ENCODE measurements around the gene COL4A3.
A peak's percentile ranks its signal among the peaks of the same experiment; 100 is the strongest.
"Not testable (repeated sequence)": the region's sequence is repeated elsewhere in the genome, so short reads cannot be mapped to it uniquely, and the experiment has no call there.

Gene COL4A3

DNA sequence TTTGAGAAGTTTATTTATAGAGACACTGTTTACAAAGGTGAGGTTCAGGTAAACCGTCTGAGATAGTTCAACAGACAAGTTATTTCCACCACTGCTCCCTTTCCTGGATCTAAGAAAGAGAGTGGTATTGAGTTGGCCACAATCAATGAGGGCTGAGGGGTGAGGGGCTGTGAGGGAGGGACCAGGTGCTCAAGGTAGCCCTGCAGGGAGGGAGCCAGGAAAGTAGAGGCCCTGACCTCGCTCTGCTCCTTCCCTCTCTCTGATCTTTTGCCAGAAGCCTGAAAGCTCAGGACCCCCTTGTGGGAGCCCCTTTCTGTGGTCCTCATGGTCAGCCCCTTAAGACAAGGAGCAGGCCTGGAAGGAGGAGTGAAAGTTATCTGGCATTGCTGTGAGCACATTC lies 29.8 kb downstream of the COL4A3 start:
- DNase-seq, result no peak
- in situ Hi-C loops (cut with MboI; ENCODE audit: low pct_unique_long_range_greater_than_20kb, low sequenced_read_pairs), result no loop called here

DNA sequence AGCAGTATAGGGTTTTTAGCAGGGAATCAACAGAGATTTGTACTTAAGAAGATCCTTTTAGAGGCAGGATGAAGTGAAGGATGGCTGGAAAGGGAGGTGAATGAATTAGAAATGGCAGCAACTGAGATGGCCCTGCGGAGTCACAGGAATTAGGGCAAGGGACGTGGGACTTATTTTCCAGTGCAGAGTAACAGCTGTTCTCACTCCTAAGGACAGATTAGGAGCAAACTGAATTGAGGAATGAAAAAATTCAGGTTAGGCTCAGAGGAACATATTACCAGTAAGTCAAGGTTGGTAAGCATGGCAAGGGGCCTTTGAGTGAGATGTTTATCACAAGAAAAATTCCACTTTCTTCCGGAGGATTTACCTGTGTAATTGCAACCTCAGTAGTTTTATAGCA lies 34.4 kb downstream of the COL4A3 start:
- DNase-seq, result no peak
- in situ Hi-C loops (cut with MboI; ENCODE audit: low pct_unique_long_range_greater_than_20kb, low sequenced_read_pairs), result no loop called here

DNA sequence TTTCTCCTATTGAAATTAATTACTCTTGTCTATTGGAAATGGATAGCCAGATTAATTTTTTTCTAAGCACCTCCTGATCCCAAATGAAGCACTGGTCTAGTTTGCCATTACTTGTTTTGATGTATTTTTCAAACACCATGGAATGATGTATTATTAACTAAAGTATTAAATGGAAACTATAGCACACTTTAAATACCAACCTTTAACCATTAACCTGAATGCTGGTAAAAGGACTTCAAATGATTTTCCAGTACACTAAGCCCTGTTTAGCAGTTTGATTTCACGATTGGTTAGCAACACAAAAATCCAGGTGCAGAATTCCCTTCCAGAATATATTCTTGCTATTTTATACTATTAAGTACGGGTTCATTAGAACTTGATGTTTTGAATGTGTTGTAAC lies 37.3 kb downstream of the COL4A3 start:
- in situ Hi-C loops (cut with MboI; ENCODE audit: low pct_unique_long_range_greater_than_20kb, low sequenced_read_pairs), result no loop called here
- DNase-seq, result no peak

DNA sequence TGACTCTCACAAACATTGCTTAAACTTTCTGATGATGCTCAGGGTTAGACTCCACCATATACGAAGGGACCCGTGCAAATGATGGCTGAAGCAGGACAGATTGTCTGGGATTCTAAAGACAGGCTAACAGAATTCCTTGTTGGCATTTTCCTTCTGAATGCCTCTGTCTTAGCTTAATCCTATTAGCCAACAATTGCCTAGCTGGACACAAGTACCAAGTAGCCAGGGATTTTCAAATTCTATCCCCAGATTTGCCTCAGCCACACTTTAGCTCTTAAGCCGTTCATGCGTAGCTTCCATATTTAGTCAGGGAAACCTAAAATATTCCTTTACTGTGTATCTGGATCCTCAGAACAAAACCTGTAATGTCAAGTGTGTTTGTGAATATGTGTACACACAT lies 40.0 kb downstream of the COL4A3 start:
- DNase-seq, result no peak
- in situ Hi-C loops (cut with MboI; ENCODE audit: low pct_unique_long_range_greater_than_20kb, low sequenced_read_pairs), result no loop called here

DNA sequence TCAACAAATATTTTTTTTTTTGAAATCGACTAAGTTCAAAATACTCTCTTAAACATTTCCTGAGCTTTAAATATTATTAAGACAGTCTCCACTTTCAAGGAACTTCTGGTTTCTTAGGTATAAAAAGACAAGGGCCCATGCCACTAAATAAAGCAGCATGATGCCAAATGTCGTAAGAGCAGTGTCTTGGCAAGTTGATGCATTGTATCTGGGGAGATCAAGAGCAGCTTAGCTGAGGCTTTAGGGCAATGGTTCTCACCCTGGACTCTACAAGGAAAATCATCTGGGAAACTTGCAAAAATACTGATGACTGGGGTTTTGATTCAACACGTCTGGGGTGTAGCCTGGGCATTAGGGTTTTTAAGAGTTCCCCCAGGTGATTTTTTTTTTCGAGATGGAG lies 41.3 kb downstream of the COL4A3 start:
- in situ Hi-C loops (cut with MboI; ENCODE audit: low pct_unique_long_range_greater_than_20kb, low sequenced_read_pairs), result no loop called here
- no peak for DNase-seq

DNA sequence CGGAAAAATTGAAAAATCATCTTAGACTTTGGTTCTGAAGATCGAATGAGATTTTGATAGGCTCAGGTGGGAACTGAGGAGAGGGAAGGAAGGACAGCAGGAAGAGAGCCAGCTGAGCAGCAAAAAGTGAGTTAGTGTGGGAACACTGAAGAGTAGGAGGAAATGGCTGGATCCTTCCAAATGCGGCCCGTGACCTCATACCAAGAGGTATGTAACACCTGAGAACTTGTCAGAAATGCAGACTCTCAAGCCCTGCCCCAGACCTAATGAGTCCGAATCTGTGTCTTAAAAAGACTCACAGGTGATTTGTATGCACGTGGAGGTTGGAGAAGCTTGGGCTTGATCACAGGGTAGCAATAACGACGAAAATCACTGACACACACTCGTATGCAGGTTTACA lies 42.0 kb downstream of the COL4A3 start:
- in situ Hi-C loops (cut with MboI; ENCODE audit: low pct_unique_long_range_greater_than_20kb, low sequenced_read_pairs), result no loop called here
- no peak for DNase-seq

DNA sequence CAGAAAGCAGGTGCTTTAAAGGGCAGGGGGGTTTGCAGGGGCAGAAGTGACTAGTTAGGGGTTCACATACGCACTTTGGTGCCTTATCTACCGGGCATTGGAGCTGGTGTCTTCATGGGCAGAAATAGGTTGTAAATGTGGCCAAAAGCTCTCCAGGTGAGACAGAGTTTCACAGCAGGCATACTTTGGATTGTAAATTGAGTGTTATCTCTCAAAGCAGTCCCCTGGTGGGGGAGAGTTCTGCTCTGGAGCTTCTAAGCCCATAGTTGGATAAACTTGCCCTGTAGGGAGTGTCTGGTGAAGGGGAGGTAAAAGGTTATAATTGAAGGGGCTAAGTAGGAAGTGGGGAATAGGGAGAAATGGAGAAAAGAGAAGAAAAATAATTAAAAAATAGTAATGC lies 43.1 kb downstream of the COL4A3 start:
- DNase-seq, result no peak
- in situ Hi-C loops (cut with MboI; ENCODE audit: low pct_unique_long_range_greater_than_20kb, low sequenced_read_pairs), result no loop called here

DNA sequence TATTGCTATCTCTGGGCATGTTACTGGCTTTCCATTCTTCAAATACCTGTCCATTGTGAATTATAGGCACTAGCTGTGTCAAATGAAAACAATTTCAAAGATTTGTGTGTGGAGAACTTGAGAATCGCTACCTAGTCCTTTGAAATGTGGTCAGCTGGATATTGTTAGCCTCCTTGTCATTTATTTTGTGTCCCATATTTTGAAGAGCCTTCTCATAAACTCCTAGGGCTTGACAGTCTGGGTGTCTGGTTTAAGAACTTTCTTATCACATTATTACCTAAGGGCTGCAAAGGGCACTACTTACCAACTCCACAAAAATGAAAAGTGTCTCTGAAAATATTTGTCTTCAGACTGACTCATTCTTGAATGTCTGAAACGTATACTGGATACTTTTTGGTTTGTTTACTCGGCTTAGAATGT lies 50.2 kb downstream of the COL4A3 start:
- DNase-seq, result no peak
- in situ Hi-C loops (cut with MboI; ENCODE audit: low pct_unique_long_range_greater_than_20kb, low sequenced_read_pairs), result no loop called here

DNA sequence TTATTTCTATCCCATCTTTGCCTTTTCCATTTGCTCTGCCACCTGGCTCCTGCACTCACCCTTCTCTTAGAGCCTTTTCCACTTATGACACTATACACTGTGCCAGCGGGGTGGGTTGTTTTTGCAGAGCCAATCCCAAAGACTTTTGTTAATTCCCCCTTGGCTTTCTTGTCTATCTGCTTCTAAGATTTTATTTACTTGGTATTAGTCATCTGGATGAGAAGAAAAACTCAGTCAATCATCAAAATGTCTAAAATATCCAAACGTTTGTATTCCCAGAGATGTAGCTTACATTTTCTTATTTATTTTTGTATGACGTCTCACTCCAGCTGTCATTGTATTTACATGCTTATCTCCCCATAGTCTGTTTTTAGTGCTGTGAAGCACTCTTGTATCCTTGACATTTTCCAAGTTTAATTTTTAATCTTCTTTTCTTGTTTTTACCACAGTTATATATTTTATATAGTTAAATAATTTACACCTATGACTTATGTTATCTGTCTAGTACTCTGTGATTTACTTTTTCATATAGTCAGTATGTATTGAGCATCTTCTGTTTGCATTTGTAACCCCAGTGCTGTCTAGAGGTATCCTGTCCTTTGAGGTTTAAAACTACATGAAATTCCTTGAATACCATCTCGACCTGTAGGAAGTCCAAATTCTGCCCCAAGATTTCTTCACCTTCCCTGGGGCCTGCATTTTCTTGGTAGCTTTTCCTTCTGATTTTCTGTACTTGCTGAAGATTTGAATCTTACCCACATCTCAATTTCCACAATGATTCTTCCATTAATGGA lies 55.1 kb downstream of the COL4A3 start:
- no peak for DNase-seq
- in situ Hi-C loops (cut with MboI; ENCODE audit: low pct_unique_long_range_greater_than_20kb, low sequenced_read_pairs), result no loop called here

DNA sequence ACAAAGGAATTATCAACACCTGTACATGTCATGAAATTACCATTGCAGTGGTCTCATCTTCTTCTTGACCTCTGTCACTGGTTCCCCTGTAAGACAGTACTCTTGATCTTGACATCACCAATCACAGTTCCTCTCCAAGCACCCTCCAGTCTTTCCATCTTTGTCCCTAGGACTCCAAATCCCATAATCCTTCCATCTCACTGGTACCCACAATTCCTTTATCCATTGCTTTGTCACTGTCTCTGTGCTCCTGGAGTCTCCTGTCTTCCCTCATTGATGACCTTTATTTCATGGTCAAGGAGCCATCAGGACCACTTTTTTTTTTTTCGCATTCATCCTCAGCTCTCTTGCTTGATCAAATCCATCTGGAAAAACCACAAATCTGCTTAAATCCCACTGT lies 56.7 kb downstream of the COL4A3 start:
- no peak for DNase-seq
- in situ Hi-C loops (cut with MboI; ENCODE audit: low pct_unique_long_range_greater_than_20kb, low sequenced_read_pairs), result no loop called here

DNA sequence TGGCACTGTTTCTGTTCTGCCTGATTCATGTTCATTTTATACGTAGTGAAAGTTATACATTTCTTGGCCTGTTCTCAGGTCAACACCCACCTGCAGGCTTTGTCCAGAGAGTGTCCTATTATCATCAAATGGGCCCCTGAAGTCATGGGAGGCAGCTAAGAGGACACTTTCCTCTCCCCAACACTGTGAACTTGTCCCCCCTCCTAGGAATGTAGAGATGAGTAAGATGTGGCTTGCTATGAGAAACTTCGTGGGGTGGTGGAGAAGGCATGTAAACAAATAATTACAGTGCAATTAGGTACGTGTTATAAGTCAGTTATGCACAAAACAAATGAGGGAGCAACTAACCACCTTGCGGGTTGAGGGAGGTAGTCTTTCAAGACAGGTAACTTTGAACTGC lies 57.9 kb downstream of the COL4A3 start:
- in situ Hi-C loops (cut with MboI; ENCODE audit: low pct_unique_long_range_greater_than_20kb, low sequenced_read_pairs), result no loop called here
- no peak for DNase-seq

DNA sequence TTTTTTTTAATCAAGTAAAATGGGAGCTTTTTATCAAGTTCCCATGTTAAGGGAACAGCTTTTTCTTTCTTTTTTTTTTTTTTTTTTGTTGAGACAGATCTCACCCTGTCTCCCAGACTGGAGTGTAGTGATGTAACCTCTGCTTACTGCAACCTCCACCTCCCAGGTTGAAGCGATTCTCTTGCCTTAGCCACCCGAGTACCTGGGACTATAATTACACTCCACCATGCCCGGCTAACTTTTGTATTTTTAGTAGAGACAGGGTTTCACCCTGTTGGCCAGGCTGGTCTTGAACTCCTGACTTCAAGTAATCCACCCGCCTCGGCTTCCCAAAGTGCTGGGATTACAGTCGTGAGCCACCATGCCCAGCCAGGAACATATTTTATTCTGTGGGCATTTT lies 61.2 kb downstream of the COL4A3 start:
- in situ Hi-C loops (cut with MboI; ENCODE audit: low pct_unique_long_range_greater_than_20kb, low sequenced_read_pairs); DNase-seq: not testable (repeated sequence)

DNA sequence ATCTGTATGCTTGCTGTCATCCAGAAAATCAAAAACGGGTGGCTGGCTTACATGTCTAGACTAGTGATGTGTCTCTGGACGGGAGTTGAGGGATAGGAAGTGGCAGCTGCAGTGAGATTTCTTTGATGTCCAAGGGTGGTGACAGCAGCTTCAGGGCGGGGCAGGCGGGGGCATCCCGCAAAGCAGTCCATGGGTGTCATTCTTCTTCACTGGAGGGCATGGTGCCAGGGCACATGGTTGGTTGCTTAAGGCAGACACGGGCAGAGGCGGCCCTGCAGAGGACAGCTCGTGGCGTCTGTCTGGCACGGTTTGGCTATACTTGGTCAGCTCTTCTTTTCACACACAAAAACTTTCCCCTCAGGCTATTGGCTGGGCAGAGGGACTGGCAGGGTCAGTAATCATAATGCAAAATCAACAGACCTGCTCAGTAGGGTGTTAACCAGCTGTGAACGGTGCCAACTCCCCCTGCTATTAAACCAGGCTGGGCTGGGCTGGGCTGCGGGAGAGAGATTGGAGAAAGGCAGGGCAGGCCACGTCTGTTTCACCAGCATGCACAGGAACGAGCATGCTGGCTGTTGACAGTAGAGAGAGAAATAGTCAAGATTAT lies 63.7 kb downstream of the COL4A3 start:
- in situ Hi-C loops (cut with MboI; ENCODE audit: low pct_unique_long_range_greater_than_20kb, low sequenced_read_pairs), result no loop called here
- DNase-seq, result no peak

DNA sequence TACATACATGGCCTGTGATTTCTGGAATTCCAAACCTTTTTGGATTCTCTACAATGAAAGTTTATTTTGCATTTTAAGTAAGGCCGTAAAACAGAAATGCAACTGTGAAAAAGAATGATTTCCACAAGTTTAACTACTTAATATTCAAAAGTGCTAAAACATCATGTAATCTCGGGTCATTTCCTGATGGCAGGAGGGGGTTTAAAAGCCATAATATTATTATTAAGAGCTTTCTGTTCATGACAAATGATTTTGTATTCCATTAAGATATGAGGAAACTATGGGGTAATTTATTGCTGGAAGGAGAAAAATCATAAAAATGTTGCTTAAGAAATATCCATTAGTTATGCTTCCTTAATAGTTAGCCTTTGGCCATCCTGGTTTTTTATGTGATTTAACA lies 65.7 kb downstream of the COL4A3 start:
- in situ Hi-C loops (cut with MboI; ENCODE audit: low pct_unique_long_range_greater_than_20kb, low sequenced_read_pairs), result no loop called here
- DNase-seq, result no peak

DNA sequence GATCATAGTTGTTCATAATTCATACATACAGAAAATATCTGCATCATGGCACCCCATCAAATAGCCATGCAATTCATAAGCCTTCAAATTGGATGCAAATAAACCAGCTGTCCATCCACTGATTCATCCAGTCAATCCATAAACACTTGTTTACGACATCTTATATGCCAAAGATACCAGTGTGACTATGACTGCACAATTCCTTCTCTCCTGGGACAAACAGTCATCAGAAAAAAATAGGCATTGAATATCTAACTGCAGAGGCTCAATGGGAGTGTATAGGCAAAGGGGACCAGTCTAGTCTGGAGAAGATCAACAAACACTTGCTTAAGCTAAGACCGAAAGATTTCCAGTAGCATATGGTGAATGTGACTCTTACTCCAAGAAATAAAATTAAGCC lies 70.0 kb downstream of the COL4A3 start:
- in situ Hi-C loops (cut with MboI; ENCODE audit: low pct_unique_long_range_greater_than_20kb, low sequenced_read_pairs), result no loop called here
- DNase-seq, result no peak

DNA sequence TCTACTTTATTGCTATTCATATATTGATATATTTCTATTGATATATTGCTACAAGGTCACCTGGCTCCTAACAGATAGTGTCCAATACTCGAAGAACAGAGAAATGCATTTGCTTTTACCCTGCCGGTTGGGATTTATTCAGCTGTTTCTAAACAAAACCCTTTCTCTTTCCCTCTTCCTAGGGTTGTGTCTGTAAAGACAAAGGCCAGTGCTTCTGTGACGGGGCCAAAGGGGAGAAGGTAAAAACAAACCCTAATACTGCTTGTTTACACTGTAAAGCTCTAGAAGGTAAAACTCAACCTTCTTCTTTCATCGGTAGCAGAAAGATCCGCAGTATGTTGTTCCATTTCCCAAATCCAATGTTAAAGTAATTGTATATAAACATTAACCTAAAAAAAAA lies 73.4 kb downstream of the COL4A3 start:
- in situ Hi-C loops (cut with MboI; ENCODE audit: low pct_unique_long_range_greater_than_20kb, low sequenced_read_pairs), result no loop called here
- no peak for DNase-seq

DNA sequence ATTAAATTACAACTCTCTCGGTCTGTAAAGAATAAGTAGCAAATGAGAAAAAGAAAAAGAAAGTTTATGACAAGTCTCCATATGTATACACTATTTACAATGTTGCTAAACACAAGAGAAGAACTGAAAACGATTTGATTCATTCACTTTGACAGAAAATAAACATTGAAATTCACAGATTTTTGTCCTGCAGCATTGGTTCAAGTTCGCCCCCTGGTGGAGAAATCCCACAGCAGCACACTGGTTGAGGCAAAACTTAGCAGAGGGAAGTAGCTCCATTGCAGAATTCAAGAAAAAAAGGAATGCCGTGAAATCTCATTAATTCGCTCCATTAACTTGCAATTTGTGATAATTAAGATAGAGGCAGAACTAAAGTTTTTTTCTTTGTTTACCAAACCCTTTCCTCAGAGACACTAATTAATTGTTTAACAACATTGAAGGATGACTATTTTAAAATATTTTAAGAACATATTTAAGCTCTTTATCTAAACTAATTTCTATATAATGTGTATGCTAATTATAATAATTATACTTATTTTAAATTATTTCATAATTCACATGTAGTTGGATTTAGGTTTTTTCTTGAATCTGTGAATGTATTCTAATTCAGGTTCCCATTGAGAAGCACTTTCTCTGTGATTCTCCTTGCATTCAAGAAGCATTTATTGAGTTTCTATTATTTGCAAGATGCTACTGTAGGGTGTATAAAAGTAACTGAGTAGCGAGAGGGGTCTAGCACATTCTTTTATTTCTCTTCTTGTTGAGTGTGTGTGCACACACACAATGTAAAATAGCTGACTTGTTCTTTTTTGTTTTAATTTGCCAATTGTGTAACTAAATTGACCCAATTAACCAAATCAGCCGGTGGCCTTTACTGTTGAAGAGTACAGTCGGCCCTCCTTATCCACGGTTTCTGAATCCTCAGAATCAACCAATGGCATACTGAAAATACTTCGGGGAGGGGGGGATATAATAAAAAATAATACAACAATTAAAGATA lies 74.1 kb downstream of the COL4A3 start:
- in situ Hi-C loops (cut with MboI; ENCODE audit: low pct_unique_long_range_greater_than_20kb, low sequenced_read_pairs), result no loop called here
- DNase-seq, result peak; percentile 59

DNA sequence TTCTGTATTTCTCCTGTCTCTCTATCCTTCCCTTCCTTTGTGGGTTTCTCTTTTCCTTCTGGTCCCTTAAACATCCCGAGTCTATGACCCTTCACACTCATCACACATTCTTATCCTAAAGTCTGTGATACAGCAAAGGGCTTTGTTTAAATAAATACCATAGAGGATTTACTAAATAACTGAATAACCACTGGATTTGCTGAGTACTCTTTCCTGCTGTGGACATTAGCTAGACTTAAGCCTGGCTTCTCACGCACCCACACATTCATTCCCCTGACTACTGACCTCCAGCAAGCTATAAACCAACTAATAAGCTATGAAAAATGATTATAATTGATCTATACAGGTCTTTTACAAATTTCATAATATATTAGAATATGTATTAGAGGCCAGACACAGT lies 76.6 kb downstream of the COL4A3 start:
- in situ Hi-C loops (cut with MboI; ENCODE audit: low pct_unique_long_range_greater_than_20kb, low sequenced_read_pairs), result no loop called here
- DNase-seq, result no peak

DNA sequence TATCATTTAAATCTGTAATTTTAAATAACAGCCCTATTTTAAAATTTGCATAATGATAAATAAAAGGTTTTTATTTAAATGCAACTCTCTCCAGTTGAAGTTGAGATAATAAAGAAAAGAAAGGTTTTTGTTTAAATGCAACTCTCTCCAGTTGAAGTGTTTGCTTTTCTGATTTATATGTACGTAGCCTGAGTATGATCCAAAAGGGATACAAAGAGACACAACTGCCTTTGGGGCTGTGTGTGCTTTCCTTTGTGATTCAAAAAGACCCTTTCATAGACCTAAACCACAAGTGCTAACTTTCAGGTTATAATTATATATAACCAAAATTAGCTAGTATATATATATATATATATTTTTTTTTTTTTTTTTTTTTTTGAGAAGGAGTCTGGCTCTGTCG lies 84.5 kb downstream of the COL4A3 start:
- DNase-seq, result no peak
- in situ Hi-C loops (cut with MboI; ENCODE audit: low pct_unique_long_range_greater_than_20kb, low sequenced_read_pairs), result no loop called here

DNA sequence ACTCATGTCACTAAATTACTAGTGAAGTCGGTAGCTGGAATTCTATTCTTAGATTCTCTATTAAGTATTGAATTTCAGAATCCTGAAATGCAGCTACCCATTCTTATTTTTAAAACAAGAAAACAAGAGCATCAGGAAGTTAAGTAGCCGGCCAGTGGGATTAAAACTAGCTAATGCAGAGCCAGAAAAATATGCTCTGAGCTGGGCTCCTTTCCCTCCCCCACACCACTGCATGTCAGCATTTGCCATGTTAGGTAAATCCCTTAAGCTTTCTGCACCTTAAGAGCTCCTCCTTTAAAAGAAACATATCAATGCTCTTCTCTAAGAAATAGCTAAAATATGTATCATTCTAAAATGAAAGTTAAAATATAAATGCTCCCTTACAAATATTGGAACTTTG lies 88.4 kb downstream of the COL4A3 start:
- no peak for DNase-seq
- in situ Hi-C loops (cut with MboI; ENCODE audit: low pct_unique_long_range_greater_than_20kb, low sequenced_read_pairs), result no loop called here
